ENCODE results near the gene RAB40C. TPM values are rescaled to one million over a fixed set of nuclear protein-coding genes. Genes with fewer than 3 reads are reported as not detected.

The RAB40C gene
- total and polyA plus RNA-seq, 4 donors, result 6.1 to 11.0 (median 9.2) TPM

GRCh38 chr16:632486-633335 lies 42.8 kb downstream of the RAB40C start:
- 96% methylated on average over 67 of the region's 67 CpGs for WGBS
- Histone ChIP-seq H3K9ac (ENCODE audit: low read depth in 1 of 2, low read length in 2 of 2) (no peak overlapping the region), H3K4me1 (ENCODE audit: control insufficient read depth in 4 of 4, insufficient read depth in 4 of 4, low read length in 3 of 4) (peaks cover 37 to 57% (median 47%) of the 10 kb centered on the region in 4 donors), H3K9me3 (ENCODE audit: control insufficient read depth in 4 of 4, low read length in 3 of 4) (no peaks in the 10 kb centered on the region), H3K27me3 (ENCODE audit: control insufficient read depth in 4 of 4, insufficient read depth in 4 of 4, low read length in 3 of 4) (no peaks in the 10 kb centered on the region), H3K36me3 (ENCODE audit: control insufficient read depth in 4 of 4, insufficient read depth in 3 of 4, low read depth in 1 of 4, low read length in 3 of 4) (peaks cover 0 to 9% (median 0%) of the 10 kb centered on the region in 4 donors), H3K27ac (ENCODE audit: low read depth in 1 of 2, low read length in 2 of 2) (no peak overlapping the region), H3K4me3 (ENCODE audit: low read depth in 1 of 3, low read length in 3 of 3) (no peak overlapping the region)
- TF ChIP-seq SP1 (IDR thresholded peaks at IDR 0.05), result no peak
- no peak for DNase-seq (ENCODE audit: low spot score)

DNA sequence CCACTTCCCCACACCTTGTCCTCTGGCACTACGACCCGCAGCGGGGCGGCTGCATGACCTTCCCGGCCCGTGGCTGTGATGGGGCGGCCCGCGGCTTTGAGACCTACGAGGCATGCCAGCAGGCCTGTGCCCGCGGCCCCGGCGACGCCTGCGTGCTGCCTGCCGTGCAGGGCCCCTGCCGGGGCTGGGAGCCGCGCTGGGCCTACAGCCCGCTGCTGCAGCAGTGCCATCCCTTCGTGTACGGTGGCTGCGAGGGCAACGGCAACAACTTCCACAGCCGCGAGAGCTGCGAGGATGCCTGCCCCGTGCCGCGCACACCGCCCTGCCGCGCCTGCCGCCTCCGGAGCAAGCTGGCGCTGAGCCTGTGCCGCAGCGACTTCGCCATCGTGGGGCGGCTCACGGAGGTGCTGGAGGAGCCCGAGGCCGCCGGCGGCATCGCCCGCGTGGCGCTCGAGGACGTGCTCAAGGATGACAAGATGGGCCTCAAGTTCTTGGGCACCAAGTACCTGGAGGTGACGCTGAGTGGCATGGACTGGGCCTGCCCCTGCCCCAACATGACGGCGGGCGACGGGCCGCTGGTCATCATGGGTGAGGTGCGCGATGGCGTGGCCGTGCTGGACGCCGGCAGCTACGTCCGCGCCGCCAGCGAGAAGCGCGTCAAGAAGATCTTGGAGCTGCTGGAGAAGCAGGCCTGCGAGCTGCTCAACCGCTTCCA lies 43.6 kb downstream of the RAB40C start:
- Histone ChIP-seq H3K4me3 (ENCODE audit: low read depth in 1 of 3, low read length in 3 of 3) (no peak overlapping the region), H3K9me3 (ENCODE audit: control insufficient read depth in 4 of 4, low read length in 3 of 4) (no peaks in the 10 kb centered on the region), H3K36me3 (ENCODE audit: control insufficient read depth in 4 of 4, insufficient read depth in 3 of 4, low read depth in 1 of 4, low read length in 3 of 4) (peaks cover 0 to 7% (median 0%) of the 10 kb centered on the region in 4 donors), H3K9ac (ENCODE audit: low read depth in 1 of 2, low read length in 2 of 2) (no peak overlapping the region), H3K27ac (ENCODE audit: low read depth in 1 of 2, low read length in 2 of 2) (no peak overlapping the region), H3K27me3 (ENCODE audit: control insufficient read depth in 4 of 4, insufficient read depth in 4 of 4, low read length in 3 of 4) (no peaks in the 10 kb centered on the region), H3K4me1 (ENCODE audit: control insufficient read depth in 4 of 4, insufficient read depth in 4 of 4, low read length in 3 of 4) (peaks cover 34 to 55% (median 44%) of the 10 kb centered on the region in 4 donors)
- TF ChIP-seq FOXA1 (IDR thresholded peaks at IDR 0.05) (no peak), RAD21 (IDR thresholded peaks at IDR 0.05) (no peak), GABPA (IDR thresholded peaks at IDR 0.05 in 1 of 2, conservative IDR thresholded peaks at IDR 0.05 in 1 of 2) (no peak), YY1 (IDR thresholded peaks at IDR 0.05) (no peak), RXRA (IDR thresholded peaks at IDR 0.05) (no peak)
- no peak for DNase-seq (ENCODE audit: low spot score)
- whole genome bisulfite sequencing, result 98% methylated on average over 74 of the region's 74 CpGs

DNA sequence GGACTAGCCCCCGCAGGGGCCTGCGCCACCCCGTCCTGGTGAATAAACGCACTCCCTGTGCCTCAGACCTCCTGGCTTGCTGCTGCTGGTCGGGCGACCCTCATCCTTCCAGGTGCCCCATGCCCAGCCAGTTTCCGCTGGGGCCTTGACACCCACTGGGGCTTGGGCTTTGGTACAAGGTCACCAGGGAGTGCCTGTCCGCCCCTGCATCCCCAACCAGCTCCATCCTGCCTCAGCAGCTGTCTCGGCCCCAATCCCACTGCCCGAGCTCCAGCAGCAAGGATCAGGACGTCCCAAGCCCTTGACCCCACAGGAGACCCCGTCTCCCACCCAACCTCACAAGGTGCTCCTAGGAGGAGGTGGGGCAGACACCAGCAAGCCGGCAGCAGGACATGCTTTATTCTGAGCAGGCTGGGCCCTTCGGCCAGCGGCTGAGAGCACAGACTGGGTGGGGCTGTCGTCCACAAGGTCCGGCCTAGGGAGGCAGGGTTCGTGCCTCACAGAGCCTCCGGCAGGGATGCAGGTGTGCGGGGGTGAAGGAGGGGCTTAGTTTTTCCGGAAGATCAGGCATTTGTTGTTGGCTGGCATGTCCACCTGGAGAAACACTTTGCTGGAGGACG lies 44.3 kb downstream of the RAB40C start:
- DNase-seq (ENCODE audit: low spot score), result no peak
- Histone ChIP-seq H3K27me3 (ENCODE audit: control insufficient read depth in 4 of 4, insufficient read depth in 4 of 4, low read length in 3 of 4) (no peaks in the 10 kb centered on the region), H3K36me3 (ENCODE audit: control insufficient read depth in 4 of 4, insufficient read depth in 3 of 4, low read depth in 1 of 4, low read length in 3 of 4) (peaks cover 0 to 7% (median 0%) of the 10 kb centered on the region in 4 donors), H3K27ac (ENCODE audit: low read depth in 1 of 2, low read length in 2 of 2) (no peak overlapping the region), H3K4me1 (ENCODE audit: control insufficient read depth in 4 of 4, insufficient read depth in 4 of 4, low read length in 3 of 4) (peaks cover 27 to 49% (median 37%) of the 10 kb centered on the region in 4 donors), H3K4me3 (ENCODE audit: low read depth in 1 of 3, low read length in 3 of 3) (no peak overlapping the region), H3K9ac (ENCODE audit: low read depth in 1 of 2, low read length in 2 of 2) (no peak overlapping the region), H3K9me3 (ENCODE audit: control insufficient read depth in 4 of 4, low read length in 3 of 4) (no peaks in the 10 kb centered on the region)
- WGBS, result 96% methylated on average over 22 of the region's 22 CpGs
- TF ChIP-seq TAF1 (conservative IDR thresholded peaks at IDR 0.05) (no peak), FOXA2 (IDR thresholded peaks at IDR 0.05) (no peak), YY1 (IDR thresholded peaks at IDR 0.05) (no peak), GABPA (IDR thresholded peaks at IDR 0.05 in 1 of 2, conservative IDR thresholded peaks at IDR 0.05 in 1 of 2) (no peak), CTCF (IDR thresholded peaks at IDR 0.05; ENCODE audit: low read depth, low read length, missing input control) (no peak), EGR1 (IDR thresholded peaks at IDR 0.05; ENCODE audit: low read depth in 2 of 2) (no peak), JUND (IDR thresholded peaks at IDR 0.05) (no peak), NR2F2 (IDR thresholded peaks at IDR 0.05) (no peak), RAD21 (IDR thresholded peaks at IDR 0.05) (no peak), FOXA1 (IDR thresholded peaks at IDR 0.05) (no peak), RXRA (IDR thresholded peaks at IDR 0.05) (no peak), HNF4G (IDR thresholded peaks at IDR 0.05) (no peak), HNF4A (conservative IDR thresholded peaks at IDR 0.05) (no peak), SP1 (IDR thresholded peaks at IDR 0.05) (no peak)
- TF ChIP-seq, protein P1, sequence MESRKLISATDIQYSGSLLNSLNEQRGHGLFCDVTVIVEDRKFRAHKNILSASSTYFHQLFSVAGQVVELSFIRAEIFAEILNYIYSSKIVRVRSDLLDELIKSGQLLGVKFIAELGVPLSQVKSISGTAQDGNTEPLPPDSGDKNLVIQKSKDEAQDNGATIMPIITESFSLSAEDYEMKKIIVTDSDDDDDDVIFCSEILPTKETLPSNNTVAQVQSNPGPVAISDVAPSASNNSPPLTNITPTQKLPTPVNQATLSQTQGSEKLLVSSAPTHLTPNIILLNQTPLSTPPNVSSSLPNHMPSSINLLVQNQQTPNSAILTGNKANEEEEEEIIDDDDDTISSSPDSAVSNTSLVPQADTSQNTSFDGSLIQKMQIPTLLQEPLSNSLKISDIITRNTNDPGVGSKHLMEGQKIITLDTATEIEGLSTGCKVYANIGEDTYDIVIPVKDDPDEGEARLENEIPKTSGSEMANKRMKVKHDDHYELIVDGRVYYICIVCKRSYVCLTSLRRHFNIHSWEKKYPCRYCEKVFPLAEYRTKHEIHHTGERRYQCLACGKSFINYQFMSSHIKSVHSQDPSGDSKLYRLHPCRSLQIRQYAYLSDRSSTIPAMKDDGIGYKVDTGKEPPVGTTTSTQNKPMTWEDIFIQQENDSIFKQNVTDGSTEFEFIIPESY (IDR thresholded peaks at IDR 0.05), result no peak
- TF ChIP-seq, protein P2, sequence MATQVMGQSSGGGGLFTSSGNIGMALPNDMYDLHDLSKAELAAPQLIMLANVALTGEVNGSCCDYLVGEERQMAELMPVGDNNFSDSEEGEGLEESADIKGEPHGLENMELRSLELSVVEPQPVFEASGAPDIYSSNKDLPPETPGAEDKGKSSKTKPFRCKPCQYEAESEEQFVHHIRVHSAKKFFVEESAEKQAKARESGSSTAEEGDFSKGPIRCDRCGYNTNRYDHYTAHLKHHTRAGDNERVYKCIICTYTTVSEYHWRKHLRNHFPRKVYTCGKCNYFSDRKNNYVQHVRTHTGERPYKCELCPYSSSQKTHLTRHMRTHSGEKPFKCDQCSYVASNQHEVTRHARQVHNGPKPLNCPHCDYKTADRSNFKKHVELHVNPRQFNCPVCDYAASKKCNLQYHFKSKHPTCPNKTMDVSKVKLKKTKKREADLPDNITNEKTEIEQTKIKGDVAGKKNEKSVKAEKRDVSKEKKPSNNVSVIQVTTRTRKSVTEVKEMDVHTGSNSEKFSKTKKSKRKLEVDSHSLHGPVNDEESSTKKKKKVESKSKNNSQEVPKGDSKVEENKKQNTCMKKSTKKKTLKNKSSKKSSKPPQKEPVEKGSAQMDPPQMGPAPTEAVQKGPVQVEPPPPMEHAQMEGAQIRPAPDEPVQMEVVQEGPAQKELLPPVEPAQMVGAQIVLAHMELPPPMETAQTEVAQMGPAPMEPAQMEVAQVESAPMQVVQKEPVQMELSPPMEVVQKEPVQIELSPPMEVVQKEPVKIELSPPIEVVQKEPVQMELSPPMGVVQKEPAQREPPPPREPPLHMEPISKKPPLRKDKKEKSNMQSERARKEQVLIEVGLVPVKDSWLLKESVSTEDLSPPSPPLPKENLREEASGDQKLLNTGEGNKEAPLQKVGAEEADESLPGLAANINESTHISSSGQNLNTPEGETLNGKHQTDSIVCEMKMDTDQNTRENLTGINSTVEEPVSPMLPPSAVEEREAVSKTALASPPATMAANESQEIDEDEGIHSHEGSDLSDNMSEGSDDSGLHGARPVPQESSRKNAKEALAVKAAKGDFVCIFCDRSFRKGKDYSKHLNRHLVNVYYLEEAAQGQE (IDR thresholded peaks at IDR 0.05), result no peak
- TF ChIP-seq, protein P3, sequence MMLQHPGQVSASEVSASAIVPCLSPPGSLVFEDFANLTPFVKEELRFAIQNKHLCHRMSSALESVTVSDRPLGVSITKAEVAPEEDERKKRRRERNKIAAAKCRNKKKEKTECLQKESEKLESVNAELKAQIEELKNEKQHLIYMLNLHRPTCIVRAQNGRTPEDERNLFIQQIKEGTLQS (IDR thresholded peaks at IDR 0.05), result no peak

Measured in liver (tissue), 9 donors.